Liver (tissue), 9 donors: Measurements from ENCODE around the gene FOXD4L4. TPM values are rescaled to one million over a fixed set of nuclear protein-coding genes. Genes with fewer than 3 reads are reported as not detected.
"Not testable (repeated sequence)": the region's sequence is repeated elsewhere in the genome, so short reads cannot be mapped to it uniquely, and the experiment has no call there.

Source experiments
- DNase-seq: peaks from one replicate; pipeline ENCODE4 v3.0.0-alpha.2; 2017; ENCODE audit warnings: low spot score
- H3K27ac ChIP-seq, 2 donors: one replicate each; pipeline ENCODE4 v1.7.0; 2013; ENCODE audit warnings: inconsistent platforms in 2 of 2, low read length in 2 of 2, control low read depth in 1 of 2, low read depth in 1 of 2, mild to moderate bottlenecking in 1 of 2
- H3K27me3 ChIP-seq, 4 donors: one replicate each; pipeline versions ENCODE4 v1.6.1 to v1.7.0; 2013; ENCODE audit warnings: low read length in 3 of 4, inconsistent platforms in 1 of 4, mild to moderate bottlenecking in 1 of 4, moderate library complexity in 1 of 4; ENCODE audit not compliant: control insufficient read depth in 4 of 4, insufficient read depth in 4 of 4
- H3K36me3 ChIP-seq, 4 donors: one replicate each; pipeline versions ENCODE4 v1.6.1 to v1.7.0; 2013; ENCODE audit warnings: low read length in 3 of 4, mild to moderate bottlenecking in 3 of 4, low read depth in 1 of 4, moderate library complexity in 1 of 4; ENCODE audit not compliant: control insufficient read depth in 4 of 4, insufficient read depth in 3 of 4
- H3K4me1 ChIP-seq, 4 donors: one replicate each; pipeline versions ENCODE4 v1.6.1 to v1.7.0; 2013; ENCODE audit warnings: low read length in 3 of 4, mild to moderate bottlenecking in 3 of 4, moderate library complexity in 1 of 4; ENCODE audit not compliant: control insufficient read depth in 4 of 4, insufficient read depth in 4 of 4
- H3K4me3 ChIP-seq, 3 donors: one replicate each; pipeline versions ENCODE4 v1.6.1 to v1.7.0; 2013; ENCODE audit warnings: low read length in 3 of 3, control low read depth in 1 of 3, low read depth in 1 of 3, mild to moderate bottlenecking in 1 of 3
- H3K9ac ChIP-seq, 2 donors: one replicate each; pipeline ENCODE4 v1.7.0; 2013; ENCODE audit warnings: low read length in 2 of 2, mild to moderate bottlenecking in 2 of 2, moderate library complexity in 2 of 2, control low read depth in 1 of 2, low read depth in 1 of 2
- H3K9me3 ChIP-seq, 4 donors: one replicate each; pipeline versions ENCODE4 v1.6.1 to v1.7.0; 2013; ENCODE audit warnings: low read length in 3 of 4; ENCODE audit not compliant: control insufficient read depth in 4 of 4
- WGBS: extraction: QIAGEN DNeasy Blood & Tissue Kit; methylation state at CpG from one replicate; pipeline ENCODE4 v1.1.7; 2013; 5-methylcytosine and 5-hydroxymethylcytosine counted together
- polyA plus RNA-seq, 2 donors: library from polyadenylated mRNA; stranded (reverse) in 1 of 2; unstranded in 1 of 2; fragments of 200-250 nt in 1 of 2; fragments of >200 nt in 1 of 2; fragmentation: Nextera tagmentation in 1 of 2; extraction: Ambion mirVana in 1 of 2; gene quantifications; one replicate each; pipeline versions ENCODE4 v1.2.1 to v1.2.3, GENCODE V29; 2013 to 2015
- total RNA-seq, 2 donors: library from RNA; depleted of rRNA; stranded (reverse); fragments of >200 nt; gene quantifications; one replicate each; pipeline ENCODE4 v1.2.3, GENCODE V29; 2014
- donor health status: healthy.
- donor health status: healthy.
- donor health status: healthy.
- donor health status: healthy.
- donor health status: healthy.

FOXD4L4 gene
- total RNA-seq (under 1 TPM; 0.05 to 0.50 TPM), polyA plus RNA-seq (under 1 TPM in 1 of 2 donors, not detected in 1; 0.07 TPM)

- H3K9ac ChIP-seq, DNase-seq, H3K27ac ChIP-seq, H3K4me1 ChIP-seq, H3K36me3 ChIP-seq, H3K4me3 ChIP-seq, H3K9me3 ChIP-seq, H3K27me3 ChIP-seq: not testable (repeated sequence)
- 10% methylated on average over 20 of the region's 38 CpGs for WGBS
These were observed at the start of gene FOXD4L4 for GRCh38 chr9:65737096-65737564. TSS of gene FOXD4L4 (plus strand) at chr9:65737146. CDS start at chr9:65737146, 0 bp downstream.

- DNase-seq, H3K9me3 ChIP-seq, H3K27me3 ChIP-seq, H3K4me3 ChIP-seq, H3K36me3 ChIP-seq, H3K4me1 ChIP-seq, H3K9ac ChIP-seq, H3K27ac ChIP-seq: not testable (repeated sequence)
- 100% methylated on average over 1 of the region's 2 CpGs for WGBS
These were observed 33.4 kb upstream of the FOXD4L4 start for GRCh38 chr9:65703550-65703949.

GRCh38 chr9:65714445-65714844, 22.5 kb upstream of the FOXD4L4 start:
- H3K4me1 ChIP-seq, DNase-seq, H3K9me3 ChIP-seq, H3K4me3 ChIP-seq, H3K27ac ChIP-seq, H3K9ac ChIP-seq, H3K27me3 ChIP-seq, H3K36me3 ChIP-seq: not testable (repeated sequence)
- 92% methylated on average over 4 of the region's 5 CpGs for WGBS

GRCh38 chr9:65738133-65738532, 1.2 kb downstream of the FOXD4L4 start:
- not testable (repeated sequence) for H3K27me3 ChIP-seq, H3K36me3 ChIP-seq, H3K4me1 ChIP-seq, H3K27ac ChIP-seq, H3K9me3 ChIP-seq, DNase-seq, H3K9ac ChIP-seq, H3K4me3 ChIP-seq
- WGBS = 4% methylated on average over 5 of the region's 27 CpGs

Other genes starting within 250 kb of the FOXD4L4 start
- gene ZNG1E, start 61.2 kb upstream of the FOXD4L4 start, total RNA-seq = 10 to 100 TPM; 11.3 to 64.7 TPM
- gene ZNG1E, start 61.2 kb upstream of the FOXD4L4 start, polyA plus RNA-seq = 10 to 100 TPM; 39.4 to 90.3 TPM